Measurements from ENCODE around the gene NKIRAS2. TPM values are rescaled to one million over a fixed set of nuclear protein-coding genes. Genes with fewer than 3 reads are reported as not detected.

Gene NKIRAS2
- total and polyA plus RNA-seq, 2 donors (not counting 3 experiments of a cell fraction or from before 2014, with no cell fraction given) = 57.3 to 87.6 TPM

- Histone ChIP-seq H3K79me2 (ENCODE audit: control insufficient read depth, insufficient read depth, low read length) (peaks cover 22% of the 10 kb centered on the region), H3K9me1 (replicated peaks; ENCODE audit: control insufficient read depth, extremely low read depth, insufficient read depth, low read length) (no peaks in the 10 kb centered on the region), H3K27me3 (ENCODE audit: control insufficient read depth in 2 of 2, insufficient read depth in 2 of 2, low read length in 2 of 2) (no peaks in the 10 kb centered on the region), H3K9ac (replicated peaks; ENCODE audit: extremely low read depth, insufficient read depth, low read length) (no peak overlapping the region), H4K20me1 (replicated peaks; ENCODE audit: control insufficient read depth, extremely low read depth, insufficient read depth, low read length) (no peaks in the 10 kb centered on the region), H2AFZ (ENCODE audit: low read depth, low read length) (no peak overlapping the region), H3K4me2 (ENCODE audit: insufficient read depth, low read length) (no peak overlapping the region), H3K4me1 (ENCODE audit: control insufficient read depth, extremely low read depth, insufficient read depth, low read length) (peaks cover 9% of the 10 kb centered on the region), H3K9me3 (replicated peaks; ENCODE audit: control insufficient read depth, insufficient read depth, low read length) (no peaks in the 10 kb centered on the region), H3K36me3 (ENCODE audit: control insufficient read depth in 2 of 2, extremely low read depth in 1 of 2, insufficient read depth in 2 of 2, low read length in 2 of 2) (peaks cover 4 to 48% of the 10 kb centered on the region in 2 experiments), H3K4me3 (replicated peaks in 1 of 3; ENCODE audit: insufficient read depth in 1 of 3, low read depth in 1 of 3, low read length in 3 of 3) (no peak overlapping the region), H3K27ac (ENCODE audit: insufficient read depth, low read depth, low read length) (no peak overlapping the region)
- no peak for TF ChIP-seq FOS (IDR thresholded peaks at IDR 0.05; ENCODE audit: borderline replicate concordance, insufficient read depth, low read length)
- TF ChIP-seq POLR2A (IDR thresholded peaks at IDR 0.05; ENCODE audit: low read depth, low read length) = no peak
- TF ChIP-seq GATA2 (IDR thresholded peaks at IDR 0.05; ENCODE audit: insufficient read depth, insufficient read length, low read depth, low read length) = no peak
- TF ChIP-seq JUN (IDR thresholded peaks at IDR 0.05; ENCODE audit: borderline replicate concordance, insufficient read depth, insufficient read length, low read depth) = no peak
- no peak for TF ChIP-seq MAX (IDR thresholded peaks at IDR 0.05; ENCODE audit: insufficient read depth, insufficient read length)
- no peak for TF ChIP-seq POLR2AphosphoS5 (IDR thresholded peaks at IDR 0.05; ENCODE audit: insufficient read depth, low read depth, low read length)
- no peak for TF ChIP-seq MYC (IDR thresholded peaks at IDR 0.05; ENCODE audit: low read depth, low read length)
- TF ChIP-seq CTCF (IDR thresholded peaks at IDR 0.05; ENCODE audit: extremely low read depth in 1 of 2, insufficient read depth in 1 of 2, low read depth in 1 of 2, low read length in 2 of 2) = no peak
- no peak for TF ChIP-seq EZH2 (IDR thresholded peaks at IDR 0.05; ENCODE audit: borderline replicate concordance, low read depth, low read length, severe bottlenecking)
- BruUV-seq (replicated peaks) = no TSS peak
- FAIRE-seq = no peak
- peak; percentile 33 for DNase-seq (ENCODE audit: low read depth, low spot score)
- ChIA-PET POLR2A (no interaction called here), CTCF (no interaction called here)
- intact Hi-C loops (cut with micrococcal nuclease) = no loop called here
- dilution Hi-C loops (cut with MboI; ENCODE audit: extremely low pct_ligation_motif_present, low sequenced_read_pairs) = loop anchor here (25.0 kb wide), 1 partner anchor 141 kb away; the partner anchor contains the start of genes DHX58, HSPB9 and KAT2A
Observed at GRCh38 chr17:41970901-41971331, 49.0 kb upstream of the NKIRAS2 start.
